Stimulated activated CD8-positive, alpha-beta memory T cell treated with anti-CD3 and anti-CD28 coated beads, Interleukin-7, amount 100 ng/mL, for 24 hours (primary cell): Measurements from ENCODE around the gene TMEM52.
A peak's percentile ranks its signal among the peaks of the same experiment; 100 is the strongest.
"Not testable (repeated sequence)": the region's sequence is repeated elsewhere in the genome, so short reads cannot be mapped to it uniquely, and the experiment has no call there.

ENCODE experiments used
- DNase-seq: peaks from one replicate; pipeline ENCODE4 v3.0.0-alpha.2; 2020; ENCODE audit warnings: low read depth

TMEM52 gene

GRCh38 chr1:1946540-1946939 lies 27.5 kb upstream of the TMEM52 start:
- no peak for DNase-seq

- DNase-seq: no peak
These were observed 26.8 kb upstream of the TMEM52 start for GRCh38 chr1:1945782-1946393.

GRCh38 chr1:1943834-1944570 lies 24.9 kb upstream of the TMEM52 start:
- DNase-seq: peak; percentile 26

- no peak for DNase-seq
These were observed 23.9 kb upstream of the TMEM52 start for GRCh38 chr1:1942753-1943656.

GRCh38 chr1:1941868-1942752 lies 23.0 kb upstream of the TMEM52 start:
- DNase-seq: no peak

- DNase-seq: no peak
These were observed 22.2 kb upstream of the TMEM52 start for GRCh38 chr1:1941211-1941841.

- DNase-seq: no peak
These were observed 21.0 kb upstream of the TMEM52 start for GRCh38 chr1:1940123-1940425.

GRCh38 chr1:1939296-1940122 lies 20.4 kb upstream of the TMEM52 start:
- no peak for DNase-seq

- no peak for DNase-seq
These were observed 19.7 kb upstream of the TMEM52 start for GRCh38 chr1:1938613-1939295.

GRCh38 chr1:1938276-1938573 lies 19.1 kb upstream of the TMEM52 start:
- DNase-seq: no peak

- no peak for DNase-seq
These were observed 18.6 kb upstream of the TMEM52 start for GRCh38 chr1:1937549-1938275.

GRCh38 chr1:1937061-1937460 lies 18.0 kb upstream of the TMEM52 start:
- no peak for DNase-seq

GRCh38 chr1:1934848-1935247 lies 15.8 kb upstream of the TMEM52 start:
- not testable (repeated sequence) for DNase-seq

- DNase-seq: no peak
These were observed 10.8 kb upstream of the TMEM52 start for GRCh38 chr1:1929639-1930545.

- DNase-seq: no peak
These were observed 10.1 kb upstream of the TMEM52 start for GRCh38 chr1:1929102-1929638.

- no peak for DNase-seq
These were observed 9.4 kb upstream of the TMEM52 start for GRCh38 chr1:1928231-1929101.

- DNase-seq: no peak
These were observed 8.7 kb upstream of the TMEM52 start for GRCh38 chr1:1927751-1928150.
